NB4 (cell line): Measurements from ENCODE around the gene PRSS2.
"Not testable (repeated sequence)": the region's sequence is repeated elsewhere in the genome, so short reads cannot be mapped to it uniquely, and the experiment has no call there.

Experiments used
- DNase-seq: peaks from one replicate; pipeline ENCODE4 v3.0.0; 2010; ENCODE audit warnings: low read depth
- H3K4me3 ChIP-seq: one replicate; pipeline ENCODE4 v1.5.1; 2011; ENCODE audit warnings: mild to moderate bottlenecking, low read depth, low read length, moderate library complexity
- MYC ChIP-seq: IDR thresholded peaks from 2 replicates; pipeline ENCODE4 v1.6.1; 2011; ENCODE audit warnings: low read depth, low read length
- POLR2A ChIP-seq: IDR thresholded peaks from 2 replicates; pipeline ENCODE4 v1.6.1; 2011; ENCODE audit warnings: mild to moderate bottlenecking; ENCODE audit not compliant: insufficient read length; ENCODE audit errors: extremely low read depth
- TF ChIP-seq, protein P1 (sequence below): IDR thresholded peaks from 2 replicates; pipeline ENCODE4 v1.6.1; 2011; ENCODE audit warnings: low read depth, low read length
- TF ChIP-seq, protein P2 (sequence below): IDR thresholded peaks from one replicate; pipeline ENCODE4 v1.5.1; 2012; ENCODE audit warnings: low read depth, low read length

Gene PRSS2

DNA sequence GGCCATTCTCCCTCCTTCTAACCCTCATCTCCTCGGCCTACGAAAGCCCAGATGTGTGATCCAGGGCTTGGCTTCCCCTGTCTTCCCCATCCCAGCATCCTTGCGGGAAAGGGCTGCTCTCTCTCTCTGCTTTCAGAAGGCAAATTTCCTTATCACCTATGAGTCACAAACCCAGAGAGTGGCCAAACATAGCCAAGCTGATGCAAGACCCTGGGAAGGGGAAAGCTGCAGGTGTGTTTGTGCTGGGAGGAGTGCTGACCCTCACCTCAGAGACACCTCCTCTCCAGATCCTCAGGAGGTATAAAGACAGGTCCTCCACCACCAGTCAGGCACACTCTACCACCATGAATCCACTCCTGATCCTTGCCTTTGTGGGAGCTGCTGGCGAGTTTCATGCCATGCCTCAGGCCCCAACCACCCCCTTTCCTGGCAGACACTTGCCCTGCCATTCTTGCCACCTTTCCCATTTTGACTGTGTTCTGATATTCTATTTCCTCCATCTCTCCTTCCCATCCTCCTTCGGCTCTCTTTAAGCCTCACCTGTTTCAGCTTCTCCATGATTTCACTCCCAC is 10.6 kb upstream of the PRSS2 start:
- H3K4me3 ChIP-seq: no peak overlapping the region
- TF ChIP-seq MYC (no peak), POLR2A (no peak)
- TF ChIP-seq, protein P1, sequence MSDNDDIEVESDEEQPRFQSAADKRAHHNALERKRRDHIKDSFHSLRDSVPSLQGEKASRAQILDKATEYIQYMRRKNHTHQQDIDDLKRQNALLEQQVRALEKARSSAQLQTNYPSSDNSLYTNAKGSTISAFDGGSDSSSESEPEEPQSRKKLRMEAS: no peak
- TF ChIP-seq, protein P2, sequence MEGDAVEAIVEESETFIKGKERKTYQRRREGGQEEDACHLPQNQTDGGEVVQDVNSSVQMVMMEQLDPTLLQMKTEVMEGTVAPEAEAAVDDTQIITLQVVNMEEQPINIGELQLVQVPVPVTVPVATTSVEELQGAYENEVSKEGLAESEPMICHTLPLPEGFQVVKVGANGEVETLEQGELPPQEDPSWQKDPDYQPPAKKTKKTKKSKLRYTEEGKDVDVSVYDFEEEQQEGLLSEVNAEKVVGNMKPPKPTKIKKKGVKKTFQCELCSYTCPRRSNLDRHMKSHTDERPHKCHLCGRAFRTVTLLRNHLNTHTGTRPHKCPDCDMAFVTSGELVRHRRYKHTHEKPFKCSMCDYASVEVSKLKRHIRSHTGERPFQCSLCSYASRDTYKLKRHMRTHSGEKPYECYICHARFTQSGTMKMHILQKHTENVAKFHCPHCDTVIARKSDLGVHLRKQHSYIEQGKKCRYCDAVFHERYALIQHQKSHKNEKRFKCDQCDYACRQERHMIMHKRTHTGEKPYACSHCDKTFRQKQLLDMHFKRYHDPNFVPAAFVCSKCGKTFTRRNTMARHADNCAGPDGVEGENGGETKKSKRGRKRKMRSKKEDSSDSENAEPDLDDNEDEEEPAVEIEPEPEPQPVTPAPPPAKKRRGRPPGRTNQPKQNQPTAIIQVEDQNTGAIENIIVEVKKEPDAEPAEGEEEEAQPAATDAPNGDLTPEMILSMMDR: no peak
- DNase-seq: no peak

DNA sequence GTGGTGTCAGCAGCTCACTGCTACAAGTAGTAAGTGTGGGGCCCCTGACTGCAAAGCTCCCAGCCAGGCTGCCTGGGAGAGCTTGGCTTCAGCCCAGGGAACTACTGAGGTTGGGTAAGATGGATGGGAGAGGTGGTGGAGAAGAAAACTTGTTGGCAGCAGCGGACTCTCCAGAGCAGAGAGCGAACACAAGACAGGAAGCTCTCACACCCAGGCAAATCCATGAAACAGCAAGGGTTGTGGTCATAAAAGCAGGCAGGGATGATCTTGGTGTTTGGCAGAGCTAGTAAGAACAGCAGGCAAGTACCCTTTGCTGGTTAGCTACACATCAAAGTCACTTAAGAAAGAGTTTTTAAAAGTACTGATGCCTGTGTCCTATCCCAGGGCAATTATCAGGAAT is 9.2 kb upstream of the PRSS2 start:
- not testable (repeated sequence) for H3K4me3 ChIP-seq, DNase-seq

DNA sequence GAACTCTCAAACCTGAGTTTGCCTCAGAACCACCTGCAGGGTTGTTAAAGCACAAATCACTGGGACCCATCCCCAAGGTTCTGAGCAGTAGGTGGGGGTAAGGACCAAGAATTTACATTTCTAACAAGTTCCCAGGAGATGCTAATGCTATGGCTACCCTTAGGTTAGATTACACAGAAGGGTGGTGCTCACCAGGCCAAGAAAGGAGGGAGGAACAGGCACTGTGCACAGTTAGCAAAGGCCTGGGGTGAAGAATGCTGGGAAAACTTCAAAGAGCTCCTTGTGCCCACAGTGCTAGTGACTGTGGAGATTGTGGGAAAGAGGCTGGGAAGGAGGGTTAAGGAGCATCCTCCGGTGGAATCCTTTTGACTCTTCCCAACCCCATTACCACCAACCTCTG is 8.7 kb upstream of the PRSS2 start:
- H3K4me3 ChIP-seq: no peak overlapping the region
- no peak for DNase-seq
- no peak for TF ChIP-seq MYC
- TF ChIP-seq, protein P2: no peak
- TF ChIP-seq POLR2A: no peak
- TF ChIP-seq, protein P1: no peak

DNA sequence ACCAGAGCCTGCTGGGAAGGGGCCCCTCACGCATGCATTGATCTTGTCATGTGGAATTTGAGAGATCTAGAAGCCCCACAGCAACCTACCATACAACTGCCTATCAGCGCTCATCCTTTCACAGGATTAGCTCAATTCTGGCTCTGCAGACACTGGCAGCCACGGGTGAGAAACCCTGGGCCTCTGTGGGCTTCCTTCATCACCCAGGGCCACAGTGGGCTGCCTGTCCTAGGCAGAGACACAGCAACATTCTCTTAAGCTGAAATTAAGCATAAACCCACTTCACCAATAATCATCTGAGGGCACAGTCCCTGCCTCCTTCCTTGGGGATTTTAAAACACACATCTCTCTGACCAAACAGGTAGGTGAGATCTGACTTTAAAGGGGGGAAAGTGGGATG is 3.3 kb upstream of the PRSS2 start:
- TF ChIP-seq MYC (no peak), POLR2A (no peak)
- TF ChIP-seq, protein P1: no peak
- H3K4me3 ChIP-seq: no peak overlapping the region
- DNase-seq: no peak

DNA sequence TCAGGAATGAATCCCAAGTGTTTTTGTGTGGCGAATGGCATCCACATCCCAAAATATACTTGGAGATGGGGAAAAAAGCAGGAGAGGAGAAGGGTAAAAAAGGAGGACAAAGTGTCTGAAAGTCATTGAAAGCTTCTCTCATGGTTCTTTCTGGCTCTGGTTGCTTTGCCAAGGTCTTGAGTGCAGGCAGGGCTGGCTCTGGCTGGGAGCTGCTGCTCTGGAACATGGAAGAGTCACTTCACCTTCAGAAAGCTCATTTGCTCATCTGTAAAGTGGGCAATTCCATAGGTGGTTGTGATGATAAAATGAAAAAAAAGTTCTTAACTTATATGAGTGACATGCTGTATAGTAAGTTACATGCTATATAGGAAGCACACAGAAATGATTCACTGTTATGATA is 2.9 kb upstream of the PRSS2 start:
- no peak for DNase-seq
- no peak overlapping the region for H3K4me3 ChIP-seq
- TF ChIP-seq, protein P2: no peak
- TF ChIP-seq MYC: no peak
- TF ChIP-seq, protein P1: no peak

DNA sequence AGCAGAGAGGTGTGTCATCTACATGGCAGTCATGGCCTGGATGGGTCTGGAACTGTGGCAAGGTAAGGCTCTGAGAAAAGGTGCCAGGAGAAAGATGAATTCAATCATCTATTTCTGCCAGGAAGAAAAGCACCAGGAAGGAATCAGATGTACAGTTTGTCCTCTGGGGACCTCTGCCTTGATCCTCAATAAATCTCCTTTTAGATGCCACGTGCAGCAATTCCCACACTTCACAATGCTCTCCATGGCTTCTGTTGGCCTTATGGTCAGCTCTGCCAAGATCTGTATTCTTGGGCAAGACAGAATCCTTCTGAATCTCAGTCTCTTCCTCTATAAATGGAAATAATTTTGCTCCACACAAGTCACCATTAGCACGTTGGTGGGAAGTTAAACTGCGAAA is 1.9 kb upstream of the PRSS2 start:
- not testable (repeated sequence) for H3K4me3 ChIP-seq, DNase-seq

DNA sequence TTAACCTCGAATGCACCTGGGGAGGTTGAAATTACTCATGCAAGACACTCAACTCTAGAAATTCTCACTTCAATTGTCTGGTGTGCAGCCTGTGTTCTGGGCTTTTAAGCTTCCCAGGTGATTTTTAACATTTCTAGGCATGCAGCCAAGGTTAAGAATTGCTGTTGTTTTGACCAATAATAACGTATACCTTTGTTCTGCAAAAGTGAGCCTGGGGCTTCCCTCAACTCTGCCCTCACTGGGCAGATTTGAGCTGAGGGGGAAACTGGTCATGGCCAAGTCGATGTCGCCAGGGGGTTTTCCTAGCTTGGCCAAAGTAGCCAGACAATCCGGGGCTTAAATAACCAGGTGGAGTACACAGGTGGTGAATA is 568 bp downstream of the PRSS2 start:
- DNase-seq: no peak
- TF ChIP-seq, protein P1: no peak
- TF ChIP-seq, protein P2: no peak
- TF ChIP-seq MYC (no peak), POLR2A (no peak)

DNA sequence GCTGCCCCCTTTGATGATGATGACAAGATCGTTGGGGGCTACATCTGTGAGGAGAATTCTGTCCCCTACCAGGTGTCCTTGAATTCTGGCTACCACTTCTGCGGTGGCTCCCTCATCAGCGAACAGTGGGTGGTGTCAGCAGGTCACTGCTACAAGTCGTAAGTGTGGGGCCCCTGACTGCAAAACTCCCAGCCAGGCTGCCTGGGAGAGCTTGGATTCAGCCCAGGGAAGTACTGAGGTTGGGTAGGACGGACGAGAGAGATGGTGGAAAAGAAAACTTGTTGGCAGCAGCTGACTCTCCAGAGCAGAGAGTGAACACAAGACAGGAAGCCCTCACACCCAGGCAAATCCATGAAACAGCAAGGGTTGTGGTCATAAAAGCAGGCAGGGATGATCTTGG is 1.3 kb downstream of the PRSS2 start:
- TF ChIP-seq MYC (no peak), POLR2A (no peak)
- TF ChIP-seq, protein P2: no peak
- TF ChIP-seq, protein P1: no peak
- no peak overlapping the region for H3K4me3 ChIP-seq
- DNase-seq: no peak

More for the DNA sequence above, 568 bp downstream of the PRSS2 start:
- H3K4me3 ChIP-seq: no peak overlapping the region
